ENCODE measurements around the gene SESN2.

DNA sequence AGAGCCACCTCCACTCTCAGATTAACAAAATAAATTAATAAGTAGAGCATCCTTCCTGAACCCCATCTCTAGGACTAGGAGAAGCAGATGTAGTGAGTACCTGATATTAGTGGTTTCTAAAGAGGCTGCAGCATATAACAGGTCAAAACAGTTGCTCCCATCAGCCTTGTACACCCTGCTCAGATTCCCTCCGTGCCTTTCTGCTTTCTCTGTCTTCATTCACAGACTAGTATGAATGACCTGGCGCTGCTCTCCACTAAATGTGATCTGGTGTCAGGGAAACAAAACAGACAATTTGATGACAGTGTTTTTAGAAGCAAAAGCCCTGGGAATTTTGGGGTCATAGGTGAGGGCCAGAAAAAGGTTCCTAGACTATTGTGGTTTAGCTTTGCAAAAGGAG is 8.3 kb downstream of the SESN2 start:
- TF ChIP-seq POLR2A (IDR thresholded peaks at IDR 0.05) = no peak
- TF ChIP-seq, protein P1, sequence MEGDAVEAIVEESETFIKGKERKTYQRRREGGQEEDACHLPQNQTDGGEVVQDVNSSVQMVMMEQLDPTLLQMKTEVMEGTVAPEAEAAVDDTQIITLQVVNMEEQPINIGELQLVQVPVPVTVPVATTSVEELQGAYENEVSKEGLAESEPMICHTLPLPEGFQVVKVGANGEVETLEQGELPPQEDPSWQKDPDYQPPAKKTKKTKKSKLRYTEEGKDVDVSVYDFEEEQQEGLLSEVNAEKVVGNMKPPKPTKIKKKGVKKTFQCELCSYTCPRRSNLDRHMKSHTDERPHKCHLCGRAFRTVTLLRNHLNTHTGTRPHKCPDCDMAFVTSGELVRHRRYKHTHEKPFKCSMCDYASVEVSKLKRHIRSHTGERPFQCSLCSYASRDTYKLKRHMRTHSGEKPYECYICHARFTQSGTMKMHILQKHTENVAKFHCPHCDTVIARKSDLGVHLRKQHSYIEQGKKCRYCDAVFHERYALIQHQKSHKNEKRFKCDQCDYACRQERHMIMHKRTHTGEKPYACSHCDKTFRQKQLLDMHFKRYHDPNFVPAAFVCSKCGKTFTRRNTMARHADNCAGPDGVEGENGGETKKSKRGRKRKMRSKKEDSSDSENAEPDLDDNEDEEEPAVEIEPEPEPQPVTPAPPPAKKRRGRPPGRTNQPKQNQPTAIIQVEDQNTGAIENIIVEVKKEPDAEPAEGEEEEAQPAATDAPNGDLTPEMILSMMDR (IDR thresholded peaks at IDR 0.05) = no peak
